Measurements from ENCODE around the gene VSIG10L2.

The VSIG10L2 gene

GRCh38 chr11:125929445-125930075, 16.3 kb upstream of the VSIG10L2 start:
- DNase-seq (ENCODE audit: low read depth, low spot score), result no peak

- DNase-seq (ENCODE audit: low read depth, low spot score), result no peak
These were observed 15.8 kb upstream of the VSIG10L2 start for GRCh38 chr11:125930076-125930450.

- no peak for DNase-seq (ENCODE audit: low read depth, low spot score)
These were observed 14.7 kb upstream of the VSIG10L2 start for GRCh38 chr11:125931116-125931515.

- DNase-seq (ENCODE audit: low read depth, low spot score), result no peak
These were observed 14.2 kb upstream of the VSIG10L2 start for GRCh38 chr11:125931668-125932067.

GRCh38 chr11:125932301-125932700, 13.5 kb upstream of the VSIG10L2 start:
- no peak for DNase-seq (ENCODE audit: low read depth, low spot score)

- DNase-seq (ENCODE audit: low read depth, low spot score), result no peak
These were observed 12.6 kb upstream of the VSIG10L2 start for GRCh38 chr11:125933030-125933813.

GRCh38 chr11:125934473-125934872, 11.4 kb upstream of the VSIG10L2 start:
- DNase-seq (ENCODE audit: low read depth, low spot score), result no peak

GRCh38 chr11:125935056-125935455, 10.8 kb upstream of the VSIG10L2 start:
- DNase-seq (ENCODE audit: low read depth, low spot score), result no peak

- DNase-seq (ENCODE audit: low read depth, low spot score), result no peak
These were observed 10.1 kb upstream of the VSIG10L2 start for GRCh38 chr11:125935618-125936199.

- DNase-seq (ENCODE audit: low read depth, low spot score), result no peak
These were observed 7.4 kb upstream of the VSIG10L2 start for GRCh38 chr11:125938418-125938817.

GRCh38 chr11:125939081-125939521, 6.7 kb upstream of the VSIG10L2 start:
- no peak for DNase-seq (ENCODE audit: low read depth, low spot score)

- no peak for DNase-seq (ENCODE audit: low read depth, low spot score)
These were observed 5.7 kb upstream of the VSIG10L2 start for GRCh38 chr11:125940145-125940544.

GRCh38 chr11:125941267-125941618, 4.6 kb upstream of the VSIG10L2 start:
- no peak for DNase-seq (ENCODE audit: low read depth, low spot score)

GRCh38 chr11:125941619-125942611, 3.9 kb upstream of the VSIG10L2 start:
- DNase-seq (ENCODE audit: low read depth, low spot score), result peak; percentile 9

- no peak for DNase-seq (ENCODE audit: low read depth, low spot score)
These were observed 2.9 kb upstream of the VSIG10L2 start for GRCh38 chr11:125942771-125943428.

- no peak for DNase-seq (ENCODE audit: low read depth, low spot score)
These were observed 2.0 kb upstream of the VSIG10L2 start for GRCh38 chr11:125943661-125944349.

- no peak for DNase-seq (ENCODE audit: low read depth, low spot score)
These were observed 1.4 kb upstream of the VSIG10L2 start for GRCh38 chr11:125944350-125945010.

GRCh38 chr11:125945011-125945796, 640 bp upstream of the VSIG10L2 start:
- no peak for DNase-seq (ENCODE audit: low read depth, low spot score)

GRCh38 chr11:125946712-125947418, 1.0 kb downstream of the VSIG10L2 start:
- DNase-seq (ENCODE audit: low read depth, low spot score), result no peak

Measured in activated CD4-positive, CD25-positive, alpha-beta regulatory T cell treated with anti-CD3 and anti-CD28 coated beads, Interleukin-2, amount 50 U/mL, for 16 hours (primary cell).